HEK293 (cell line): ENCODE results near the gene CFAP99.

Experiments
- CTCF ChIA-PET: fragments of 350-600 bp; formaldehyde crosslinking; extraction: SDS; loops from one replicate; lab custom pipeline; 2021; ENCODE audit warnings: antibody characterized with exemption; lab: Yijun Ruan, JAX
- POLR2A ChIA-PET: fragments of 300-600 bp; formaldehyde crosslinking; extraction: SDS; loops from one replicate; lab custom pipeline; 2020; ENCODE audit warnings: antibody characterized with exemption, inconsistent platforms; lab: Yijun Ruan, JAX
- H3K27ac ChIP-seq: fragments of 200-500 bp; sonication (Bioruptor generic); 2 replicates; pipeline ENCODE4 v1.5.1; 2014; ENCODE audit warnings: low read depth, low read length, control low read depth, inconsistent platforms; ENCODE audit errors: extremely low read depth
- H3K36me3 ChIP-seq, 2 experiments: fragments of 200-500 bp in 1 of 2; sonication (Bioruptor generic) in 1 of 2; 1 replicate in 1 of 2; 2 replicates in 1 of 2; pipeline ENCODE4 v1.5.1; 2014 to 2017; ENCODE audit warnings: inconsistent platforms in 2 of 2, low read length in 2 of 2; ENCODE audit not compliant: control insufficient read depth in 2 of 2, insufficient read depth in 1 of 2
- H3K4me1 ChIP-seq: fragments of 200-500 bp; sonication (Bioruptor generic); 2 replicates; pipeline ENCODE4 v1.5.1; 2014; ENCODE audit warnings: mild to moderate bottlenecking, low read length, inconsistent platforms; ENCODE audit not compliant: control insufficient read depth, insufficient read depth
- H3K4me3 ChIP-seq: 2 replicates; pipeline ENCODE4 v1.5.1; 2011; ENCODE audit warnings: low read depth, mild to moderate bottlenecking, control low read depth, low read length, moderate library complexity
- H3K9me3 ChIP-seq: fragments of 200-500 bp; sonication (Bioruptor generic); 2 replicates; pipeline ENCODE4 v1.5.1; 2014; ENCODE audit warnings: low read depth, low read length, inconsistent platforms; ENCODE audit not compliant: control insufficient read depth, insufficient read depth
- BCL11A ChIP-seq: fragments of 450-650 bp; formaldehyde crosslinking; IDR thresholded peaks from 2 replicates; pipeline ENCODE4 v1.5.1; 2016; ENCODE audit warnings: low read depth, missing biosample characterization, missing genetic modification characterization
- ELK4 ChIP-seq: IDR thresholded peaks from 2 replicates; pipeline ENCODE4 v1.6.1; 2011; ENCODE audit warnings: mild to moderate bottlenecking, low read depth, low read length, borderline replicate concordance
- FEZF1 ChIP-seq: fragments of 450-650 bp; formaldehyde crosslinking; IDR thresholded peaks from 2 replicates; pipeline ENCODE4 v1.5.1; 2016; ENCODE audit warnings: missing biosample characterization, missing genetic modification characterization
- GLIS2 ChIP-seq: fragments of 450-650 bp; formaldehyde crosslinking; IDR thresholded peaks from 2 replicates; pipeline ENCODE4 v1.5.1; 2016; ENCODE audit warnings: missing biosample characterization, missing genetic modification characterization
- INSM2 ChIP-seq: fragments of 450-650 bp; formaldehyde crosslinking; IDR thresholded peaks from 2 replicates; pipeline ENCODE4 v1.5.1; 2016; ENCODE audit warnings: missing biosample characterization, missing genetic modification characterization
- MZF1 ChIP-seq: fragments of 450-650 bp; formaldehyde crosslinking; IDR thresholded peaks from 2 replicates; pipeline ENCODE4 v1.5.1; 2017; ENCODE audit warnings: missing biosample characterization, missing genetic modification characterization, borderline replicate concordance
- OVOL3 ChIP-seq: fragments of 450-650 bp; formaldehyde crosslinking; IDR thresholded peaks from 2 replicates; pipeline ENCODE4 v1.5.1; 2016; ENCODE audit warnings: missing biosample characterization, missing genetic modification characterization
- REST ChIP-seq: fragments of 450-650 bp; formaldehyde crosslinking; IDR thresholded peaks from 2 replicates; pipeline ENCODE4 v1.5.1; 2016; ENCODE audit warnings: missing biosample characterization, missing genetic modification characterization
- SETDB1 ChIP-seq: IDR thresholded peaks from one replicate; pipeline ENCODE4 v1.6.1; 2017; ENCODE audit warnings: mild to moderate bottlenecking, low read length, moderate library complexity, mixed read lengths; ENCODE audit not compliant: insufficient read length
- TRIM28 ChIP-seq: IDR thresholded peaks from 2 replicates; pipeline ENCODE4 v1.6.1; 2011; ENCODE audit warnings: low read length, control low read depth, borderline replicate concordance
- ZBTB1 ChIP-seq: fragments of 450-650 bp; formaldehyde crosslinking; IDR thresholded peaks from 2 replicates; pipeline ENCODE4 v1.5.1; 2016; ENCODE audit warnings: missing biosample characterization, missing genetic modification characterization
- ZBTB17 ChIP-seq: fragments of 450-650 bp; formaldehyde crosslinking; IDR thresholded peaks from 2 replicates; pipeline ENCODE4 v1.5.1; 2016; ENCODE audit warnings: missing biosample characterization, missing genetic modification characterization
- ZBTB21 ChIP-seq: fragments of 450-650 bp; formaldehyde crosslinking; IDR thresholded peaks from 2 replicates; pipeline ENCODE4 v1.5.1; 2017; ENCODE audit warnings: missing biosample characterization, missing genetic modification characterization
- ZBTB48 ChIP-seq: fragments of 450-650 bp; formaldehyde crosslinking; IDR thresholded peaks from 2 replicates; pipeline ENCODE4 v1.5.1; 2016; ENCODE audit warnings: missing biosample characterization, missing genetic modification characterization
- ZNF169 ChIP-seq: fragments of 450-650 bp; formaldehyde crosslinking; IDR thresholded peaks from 2 replicates; pipeline ENCODE4 v1.5.1; 2016; ENCODE audit warnings: missing biosample characterization, missing genetic modification characterization
- ZNF19 ChIP-seq: fragments of 450-650 bp; formaldehyde crosslinking; IDR thresholded peaks from 2 replicates; pipeline ENCODE4; 2016; ENCODE audit warnings: missing biosample characterization, missing genetic modification characterization, low read depth
- ZNF202 ChIP-seq: fragments of 450-650 bp; formaldehyde crosslinking; IDR thresholded peaks from 2 replicates; pipeline ENCODE4 v1.5.1; 2016; ENCODE audit warnings: missing biosample characterization, missing genetic modification characterization, borderline replicate concordance
- ZNF23 ChIP-seq: fragments of 450-650 bp; formaldehyde crosslinking; IDR thresholded peaks from 2 replicates; pipeline ENCODE4 v1.5.1; 2016; ENCODE audit warnings: missing biosample characterization, missing genetic modification characterization, borderline replicate concordance
- ZNF302 ChIP-seq: fragments of 450-650 bp; formaldehyde crosslinking; IDR thresholded peaks from 2 replicates; pipeline ENCODE4 v1.5.1; 2016; ENCODE audit warnings: missing biosample characterization, missing genetic modification characterization, low read depth
- ZNF354C ChIP-seq: fragments of 450-650 bp; formaldehyde crosslinking; IDR thresholded peaks from 2 replicates; pipeline ENCODE4 v1.5.1; 2016; ENCODE audit warnings: missing biosample characterization, missing genetic modification characterization, low read depth, borderline replicate concordance
- ZNF48 ChIP-seq: fragments of 450-650 bp; formaldehyde crosslinking; IDR thresholded peaks from 2 replicates; pipeline ENCODE4 v1.5.1; 2016; ENCODE audit warnings: missing biosample characterization, missing genetic modification characterization
- ZNF521 ChIP-seq: fragments of 450-650 bp; formaldehyde crosslinking; IDR thresholded peaks from 2 replicates; pipeline ENCODE4 v1.5.1; 2017; ENCODE audit warnings: missing biosample characterization, mild to moderate bottlenecking, missing genetic modification characterization
- ZNF600 ChIP-seq: fragments of 450-650 bp; formaldehyde crosslinking; IDR thresholded peaks from 2 replicates; pipeline ENCODE4 v1.5.1; 2016; ENCODE audit warnings: missing biosample characterization, missing genetic modification characterization
- ZNF660 ChIP-seq: fragments of 450-650 bp; IDR thresholded peaks from 2 replicates; pipeline ENCODE4 v1.5.1; 2018; ENCODE audit warnings: missing biosample characterization, mild to moderate bottlenecking, missing genetic modification characterization
- ZNF692 ChIP-seq: fragments of 450-650 bp; formaldehyde crosslinking; IDR thresholded peaks from 2 replicates; pipeline ENCODE4 v1.5.1; 2016; ENCODE audit warnings: missing biosample characterization, missing genetic modification characterization
- ZNF701 ChIP-seq: fragments of 450-650 bp; formaldehyde crosslinking; IDR thresholded peaks from 2 replicates; pipeline ENCODE4 v1.5.1; 2016; ENCODE audit warnings: missing biosample characterization, missing genetic modification characterization
- ZNF776 ChIP-seq: fragments of 450-650 bp; formaldehyde crosslinking; IDR thresholded peaks from 2 replicates; pipeline ENCODE4 v1.5.0; 2017; ENCODE audit warnings: missing biosample characterization, missing genetic modification characterization, borderline replicate concordance
- ZNF791 ChIP-seq: fragments of 450-650 bp; formaldehyde crosslinking; IDR thresholded peaks from 2 replicates; pipeline ENCODE4 v1.5.1; 2016; ENCODE audit warnings: missing biosample characterization, missing genetic modification characterization
- ZNF830 ChIP-seq: fragments of 450-650 bp; IDR thresholded peaks from 2 replicates; pipeline ENCODE4 v1.5.0; 2018; ENCODE audit warnings: missing biosample characterization, missing genetic modification characterization, low read depth, mild to moderate bottlenecking, moderate library complexity
- ZXDB ChIP-seq: fragments of 450-650 bp; formaldehyde crosslinking; IDR thresholded peaks from 2 replicates; pipeline ENCODE4 v1.5.1; 2016; ENCODE audit warnings: missing biosample characterization, missing genetic modification characterization

Gene CFAP99

GRCh38 chr4:2470791-2471190, 52.0 kb downstream of the CFAP99 start:
- POLR2A ChIA-PET = no interaction called here
- H3K36me3 ChIP-seq = peaks cover 5 to 29% of the 10 kb centered on the region in 2 experiments; a peak in 2 of 3 replicates
- TF ChIP-seq ZXDB (tag by site-specific recombination) = no peak
- no peak for TF ChIP-seq GLIS2 (tag by site-specific recombination)
- no peak for TF ChIP-seq ZNF776 (tag by site-specific recombination)
- no peak for TF ChIP-seq ZNF830 (tag by site-specific recombination)
- TF ChIP-seq MZF1 (tag by site-specific recombination) = no peak
- no peak for TF ChIP-seq ZNF701 (tag by site-specific recombination)
- TF ChIP-seq ZNF48 (tag by site-specific recombination) = no peak
- TF ChIP-seq ZNF354C (tag by site-specific recombination) = no peak
- no peak for TF ChIP-seq ZBTB21 (tag by site-specific recombination)
- TF ChIP-seq ZBTB1 (tag by site-specific recombination) = no peak
- TF ChIP-seq ZNF692 = no peak
- TF ChIP-seq ZNF600 (tag by site-specific recombination) = no peak
- TF ChIP-seq FEZF1 (tag by site-specific recombination) = no peak
- no peak for TF ChIP-seq ZNF791 (tag by site-specific recombination)
- no peak for TF ChIP-seq ELK4
- TF ChIP-seq ZNF302 = no peak
- no peaks in the 10 kb centered on the region for H3K9me3 ChIP-seq
- no peak overlapping the region; the same call in 1 of the 2 replicates for H3K4me3 ChIP-seq
- CTCF ChIA-PET = interaction anchor here (0.6 to 0.9 kb wide), 3 partner anchors 34 to 741 kb away, joined by 3 to 4 read pairs (median 4); no protein-coding TSS in a partner anchor
- H3K4me1 ChIP-seq = peaks cover 3% of the 10 kb centered on the region; the same call in 1 of the 2 replicates
- H3K27ac ChIP-seq = no peak overlapping the region

GRCh38 chr4:2472187-2472586, 53.4 kb downstream of the CFAP99 start:
- no peak for TF ChIP-seq ZNF202 (tag by site-specific recombination)
- TF ChIP-seq BCL11A (tag by site-specific recombination) = no peak
- no peak for TF ChIP-seq ZNF521 (tag by site-specific recombination)
- TF ChIP-seq ZNF660 (tag by site-specific recombination) = no peak
- no peak for TF ChIP-seq ZNF23 (tag by site-specific recombination)
- no peak for TF ChIP-seq ZNF19 (tag by site-specific recombination)
- no peak for TF ChIP-seq INSM2
- TF ChIP-seq REST (tag by site-specific recombination) = no peak
- TF ChIP-seq ZBTB17 (tag by site-specific recombination) = no peak
- TF ChIP-seq OVOL3 = no peak
- TF ChIP-seq ZBTB48 (tag by site-specific recombination) = no peak
- no peak for TF ChIP-seq TRIM28
- TF ChIP-seq ZNF169 (tag by site-specific recombination) = no peak
- no peak for TF ChIP-seq SETDB1
- H3K9me3 ChIP-seq = no peaks in the 10 kb centered on the region
- POLR2A ChIA-PET = interaction anchor here (0.8 kb wide), 1 partner anchor 13 kb away, joined by 3 read pairs; no protein-coding TSS in a partner anchor
- H3K36me3 ChIP-seq = peaks cover 5 to 31% of the 10 kb centered on the region in 2 experiments; a peak in 2 of 3 replicates
- CTCF ChIA-PET = no interaction called here
- H3K27ac ChIP-seq = no peak overlapping the region
- H3K4me3 ChIP-seq = no peak overlapping the region
- peaks cover 3% of the 10 kb centered on the region; the same call in 1 of the 2 replicates for H3K4me1 ChIP-seq
